Measurements from ENCODE around the gene HIF3A. TPM values are rescaled to one million over a fixed set of nuclear protein-coding genes. Genes with fewer than 3 reads are reported as not detected.
A peak's percentile ranks its signal among the peaks of the same experiment; 100 is the strongest.
"Not testable (repeated sequence)": the region's sequence is repeated elsewhere in the genome, so short reads cannot be mapped to it uniquely, and the experiment has no call there.

The HIF3A gene
- total RNA-seq, 1 donor from 2014 or later = 12.6 TPM

- H3K36me3 ChIP-seq (ENCODE audit: insufficient read depth, low read length); H4K20me1 ChIP-seq (ENCODE audit: insufficient read depth, low read length); H3K36me3 Mint-ChIP-seq (ENCODE audit: low read depth, unreplicated experiment); H3K27me3 Mint-ChIP-seq (ENCODE audit: low read depth, unreplicated experiment); H3K79me2 ChIP-seq (ENCODE audit: insufficient read depth, low read length); H3K4me3 Mint-ChIP-seq (ENCODE audit: unreplicated experiment); H3K4me3 ChIP-seq (ENCODE audit: insufficient read depth, low read depth, low read length); H3K9ac ChIP-seq (ENCODE audit: low read length); H3K9me3 ChIP-seq (ENCODE audit: insufficient read depth, low read depth, low read length); H3K27ac ChIP-seq (ENCODE audit: low read depth, low read length); H3K9me3 Mint-ChIP-seq (ENCODE audit: unreplicated experiment); H2AFZ ChIP-seq (ENCODE audit: low read depth, low read length): not testable (repeated sequence)
- peaks cover 11% of the 10 kb centered on the region for H3K4me1 ChIP-seq (ENCODE audit: insufficient read depth, low read length)
- peak overlapping the region; percentile 81 for H3K27ac Mint-ChIP-seq (ENCODE audit: unreplicated experiment)
- peak; percentile 52 for FAIRE-seq
- peaks cover 43% of the 10 kb centered on the region for H3K27me3 ChIP-seq (ENCODE audit: insufficient read depth, low read length)
- peak; percentile 88 for DNase-seq (ENCODE audit: low read depth)
- peaks cover 24% of the 10 kb centered on the region for H3K4me1 Mint-ChIP-seq (ENCODE audit: low read depth, unreplicated experiment)
- H3K4me2 ChIP-seq (ENCODE audit: low read length) = peak overlapping the region; percentile 45
Observed at GRCh38 chr19:46262684-46263296, 34.1 kb upstream of the HIF3A start.

- FAIRE-seq; H3K4me2 ChIP-seq (ENCODE audit: low read length); H3K27ac ChIP-seq (ENCODE audit: low read depth, low read length); H2AFZ ChIP-seq (ENCODE audit: low read depth, low read length); H3K27me3 Mint-ChIP-seq (ENCODE audit: low read depth, unreplicated experiment); H4K20me1 ChIP-seq (ENCODE audit: insufficient read depth, low read length); H3K4me3 ChIP-seq (ENCODE audit: insufficient read depth, low read depth, low read length); H3K79me2 ChIP-seq (ENCODE audit: insufficient read depth, low read length); H3K36me3 ChIP-seq (ENCODE audit: insufficient read depth, low read length); DNase-seq (ENCODE audit: low read depth); H3K9me3 ChIP-seq (ENCODE audit: insufficient read depth, low read depth, low read length); H3K9me3 Mint-ChIP-seq (ENCODE audit: unreplicated experiment); H3K9ac ChIP-seq (ENCODE audit: low read length); H3K36me3 Mint-ChIP-seq (ENCODE audit: low read depth, unreplicated experiment): not testable (repeated sequence)
- Mint-ChIP-seq H3K27ac (ENCODE audit: unreplicated experiment) (peak overlapping the region; percentile 88), H3K4me1 (ENCODE audit: low read depth, unreplicated experiment) (peaks cover 25% of the 10 kb centered on the region), H3K4me3 (ENCODE audit: unreplicated experiment) (peak overlapping the region; percentile 67)
- H3K27me3 ChIP-seq (ENCODE audit: insufficient read depth, low read length) = peaks cover 53% of the 10 kb centered on the region
- H3K4me1 ChIP-seq (ENCODE audit: insufficient read depth, low read length) = peaks cover 11% of the 10 kb centered on the region
Observed at GRCh38 chr19:46264801-46265200, 32.0 kb upstream of the HIF3A start.

- no peak overlapping the region for H3K9ac ChIP-seq (ENCODE audit: low read length)
- H3K4me3 Mint-ChIP-seq (ENCODE audit: unreplicated experiment) = peak overlapping the region; percentile 67
- peak; percentile 93 for FAIRE-seq
- H3K27me3 ChIP-seq (ENCODE audit: insufficient read depth, low read length) = peaks cover 53% of the 10 kb centered on the region
- H3K4me1 ChIP-seq (ENCODE audit: insufficient read depth, low read length) = peaks cover 13% of the 10 kb centered on the region
- H3K36me3 ChIP-seq (ENCODE audit: insufficient read depth, low read length) = no peaks in the 10 kb centered on the region
- no peak overlapping the region for H3K4me2 ChIP-seq (ENCODE audit: low read length)
- H2AFZ ChIP-seq (ENCODE audit: low read depth, low read length) = no peak overlapping the region
- H3K4me1 Mint-ChIP-seq (ENCODE audit: low read depth, unreplicated experiment) = peaks cover 27% of the 10 kb centered on the region
- peak; percentile 56 for DNase-seq (ENCODE audit: low read depth)
- H3K9me3 Mint-ChIP-seq (ENCODE audit: unreplicated experiment) = peaks cover 2% of the 10 kb centered on the region
- no peak overlapping the region for H3K27ac ChIP-seq (ENCODE audit: low read depth, low read length)
- peaks cover 3% of the 10 kb centered on the region for H3K36me3 Mint-ChIP-seq (ENCODE audit: low read depth, unreplicated experiment)
- no peaks in the 10 kb centered on the region for H3K9me3 ChIP-seq (ENCODE audit: insufficient read depth, low read depth, low read length)
- no peak for TF ChIP-seq EZH2 (IDR thresholded peaks at IDR 0.05; ENCODE audit: insufficient read depth, low read length)
- TF ChIP-seq CTCF (IDR thresholded peaks at IDR 0.05; ENCODE audit: insufficient read depth, low read depth, low read length) = peak; percentile 90
- no peak overlapping the region for H3K4me3 ChIP-seq (ENCODE audit: insufficient read depth, low read depth, low read length)
- peaks cover 5% of the 10 kb centered on the region for H3K27me3 Mint-ChIP-seq (ENCODE audit: low read depth, unreplicated experiment)
- no peaks in the 10 kb centered on the region for H4K20me1 ChIP-seq (ENCODE audit: insufficient read depth, low read length)
- no peaks in the 10 kb centered on the region for H3K79me2 ChIP-seq (ENCODE audit: insufficient read depth, low read length)
- peak overlapping the region; percentile 88 for H3K27ac Mint-ChIP-seq (ENCODE audit: unreplicated experiment)
Observed at GRCh38 chr19:46265217-46265828, 31.5 kb upstream of the HIF3A start.

Measured in astrocyte (in vitro differentiated cells and primary cell).